HCT116 (cell line): ENCODE results near the gene TMEM51. TPM values are rescaled to one million over a fixed set of nuclear protein-coding genes. Genes with fewer than 3 reads are reported as not detected.

ENCODE experiments used
- ATAC-seq: fragments of 200-7000 bp; cut with Tn5 transposase; 2 replicates; pipeline ENCODE4 v1.9.1; 2020; ENCODE audit warnings: mild to moderate bottlenecking, moderate library complexity
- BruUV-seq: library from RNA; stranded (reverse); fragments of 400-500 nt; replicated peaks from 2 replicates; lab custom pipeline; 2021; lab: Mats Ljungman, UMichigan
- CTCF ChIA-PET: fragments of 300-600 bp; sonication (Branson Sonifier 250); formaldehyde crosslinking; loops from one replicate; lab custom pipeline; 2021; ENCODE audit warnings: antibody characterized with exemption; lab: Charles Lee
- POLR2A ChIA-PET: fragments of 300-600, 350-600 bp; sonication (Branson Sonifier 250); formaldehyde crosslinking; loops from one replicate; lab custom pipeline; 2021; ENCODE audit warnings: antibody characterized with exemption; lab: Charles Lee
- RAD21 ChIA-PET, 2 experiments: fragments of 300-600 bp; sonication (Branson Sonifier 250); formaldehyde crosslinking; loops; one replicate each; lab custom pipeline; 2023; ENCODE audit warnings: low total read pairs in 2 of 2; ENCODE audit not compliant: uncharacterized antibody in 2 of 2, unreplicated experiment in 2 of 2, low non-redundant PET in 1 of 2; lab: Charles Lee
- DNase-seq: peaks from one replicate; pipeline ENCODE4 v3.0.0-alpha.2; 2010; ENCODE audit warnings: low read depth, low spot score
- H2AFZ ChIP-seq: fragments of 200-600 bp; shearing (Covaris generic), sonication (generic); 2 replicates; pipeline ENCODE4 v1.6.1; 2017; ENCODE audit warnings: low read depth, mixed run types, mixed read lengths, antibody characterized with exemption, low read length; ENCODE audit not compliant: poor library complexity, severe bottlenecking
- H3K27ac ChIP-seq: 2 replicates; pipeline ENCODE4 v1.5.1; 2012; ENCODE audit warnings: low read depth, low read length
- H3K27me3 ChIP-seq: fragments of 200-600 bp; sonication (generic); 2 replicates; pipeline ENCODE4 v1.6.1; 2016; ENCODE audit warnings: mixed run types, low read length, mixed read lengths; ENCODE audit not compliant: insufficient read depth
- H3K36me3 ChIP-seq, 2 experiments: fragments of 200-500 bp in 1 of 2; fragments of 200-600 bp in 1 of 2; sonication (Bioruptor generic) in 1 of 2; sonication (generic) in 1 of 2; 2 replicates each; pipeline versions ENCODE4 v1.5.1 to v1.6.1; 2014 to 2016; ENCODE audit warnings: low read length in 2 of 2, inconsistent platforms in 1 of 2, mixed read lengths in 1 of 2, mixed run types in 1 of 2; ENCODE audit not compliant: insufficient read depth in 2 of 2, control insufficient read depth in 1 of 2
- H3K4me1 ChIP-seq, 2 experiments: fragments of 200-600 bp in 1 of 2; sonication (generic) in 1 of 2; 2 replicates each; pipeline versions ENCODE4 v1.5.1 to v1.6.1; 2012 to 2017; ENCODE audit warnings: low read length in 2 of 2, inconsistent platforms in 1 of 2, mild to moderate bottlenecking in 1 of 2, mixed read lengths in 1 of 2, mixed run types in 1 of 2, moderate library complexity in 1 of 2; ENCODE audit not compliant: insufficient read depth in 2 of 2, control insufficient read depth in 1 of 2
- H3K4me2 ChIP-seq: fragments of 200-600 bp; sonication (generic); 2 replicates; pipeline ENCODE4 v1.6.1; 2017; ENCODE audit warnings: mixed run types, low read length, mixed read lengths
- H3K4me3 ChIP-seq, 2 experiments: fragments of 200-600 bp in 1 of 2; sonication (generic) in 1 of 2; replicated peaks in 1 of 2; 2 replicates each; pipeline ENCODE4 v1.5.1; 2011 to 2016; ENCODE audit warnings: low read length in 2 of 2, control low read depth in 1 of 2, low read depth in 1 of 2, mild to moderate bottlenecking in 1 of 2, mixed read lengths in 1 of 2, mixed run types in 1 of 2
- H3K79me2 ChIP-seq: fragments of 200-600 bp; sonication (generic); 2 replicates; pipeline ENCODE4 v1.6.1; 2017; ENCODE audit warnings: mild to moderate bottlenecking, mixed run types, low read length, moderate library complexity, mixed read lengths; ENCODE audit not compliant: insufficient read depth
- H3K9ac ChIP-seq: fragments of 200-600 bp; sonication (generic); 2 replicates; pipeline ENCODE4 v1.6.1; 2016; ENCODE audit warnings: low read length, mixed read lengths
- H3K9me2 ChIP-seq: fragments of 200-600 bp; sonication (generic), shearing (Covaris generic); 2 replicates; pipeline ENCODE4 v1.6.1; 2017; ENCODE audit warnings: mixed run types, mild to moderate bottlenecking, moderate library complexity; ENCODE audit not compliant: insufficient read depth
- H3K9me3 ChIP-seq, 2 experiments: fragments of 200-500 bp in 1 of 2; fragments of 200-600 bp in 1 of 2; sonication (Bioruptor generic) in 1 of 2; sonication (generic) in 1 of 2; 2 replicates each; pipeline ENCODE4 v1.6.1; 2014 to 2017; ENCODE audit warnings: low read length in 2 of 2, mixed read lengths in 2 of 2, inconsistent platforms in 1 of 2, low read depth in 1 of 2, mild to moderate bottlenecking in 1 of 2, mixed run types in 1 of 2, moderate library complexity in 1 of 2; ENCODE audit not compliant: control insufficient read depth in 1 of 2, insufficient read depth in 1 of 2
- H4K20me1 ChIP-seq: fragments of 200-600 bp; sonication (generic), shearing (Covaris generic); 2 replicates; pipeline ENCODE4 v1.6.1; 2017; ENCODE audit warnings: mixed run types, mild to moderate bottlenecking, moderate library complexity; ENCODE audit not compliant: insufficient read depth
- CEBPB ChIP-seq: IDR thresholded peaks from 2 replicates; pipeline ENCODE4 v1.6.1; 2012; ENCODE audit warnings: low read depth
- ELF1 ChIP-seq: IDR thresholded peaks from 2 replicates; pipeline ENCODE4 v1.6.1; 2012; ENCODE audit warnings: low read depth, borderline replicate concordance
- EZH2 ChIP-seq: fragments of 200-600 bp; sonication (generic); IDR thresholded peaks from 2 replicates; pipeline ENCODE4 v1.6.1; 2017; ENCODE audit warnings: antibody characterized with exemption, mixed run types
- EZH2phosphoT487 ChIP-seq: fragments of 200-600 bp; IDR thresholded peaks from 2 replicates; pipeline ENCODE4 v1.6.1; 2018; ENCODE audit warnings: antibody characterized with exemption, borderline replicate concordance
- FOSL1 ChIP-seq: IDR thresholded peaks from 2 replicates; pipeline ENCODE4 v1.6.1; 2012; ENCODE audit warnings: low read depth
- JUND ChIP-seq: IDR thresholded peaks from 2 replicates; pipeline ENCODE4 v1.6.1; 2012
- POLR2A ChIP-seq: IDR thresholded peaks from 2 replicates; pipeline ENCODE4 v1.7.0; 2011; ENCODE audit warnings: borderline replicate concordance; ENCODE audit not compliant: insufficient read depth, insufficient read length; ENCODE audit errors: extremely low read depth
- RAD21 ChIP-seq: IDR thresholded peaks from 2 replicates; pipeline ENCODE4 v1.6.1; 2012; ENCODE audit warnings: low read depth, mild to moderate bottlenecking
- SIN3A ChIP-seq: IDR thresholded peaks from 2 replicates; pipeline ENCODE4 v1.6.1; 2012; ENCODE audit warnings: low read depth
- SRF ChIP-seq: IDR thresholded peaks from 2 replicates; pipeline ENCODE4 v1.6.1; 2012; ENCODE audit warnings: low read depth
- YY1 ChIP-seq: IDR thresholded peaks from 2 replicates; pipeline ENCODE4 v1.6.1; 2011; ENCODE audit warnings: low read length, low read depth, moderate library complexity, mild to moderate bottlenecking; ENCODE audit not compliant: insufficient replicate concordance; ENCODE audit errors: extremely low read depth
- intact Hi-C: fragments of 100-400 bp; cut with micrococcal nuclease; formaldehyde crosslinking; loops from 2 replicates; pipeline ENCODE4 v1.10.0; 2022
- total RNA-seq: library from RNA; stranded (reverse); gene quantifications from one replicate; pipeline ENCODE4 v1.2.1, GENCODE V29; 2021; ENCODE audit not compliant: unreplicated experiment
- TF ChIP-seq, protein P1 (sequence below): IDR thresholded peaks from 2 replicates; pipeline ENCODE4 v1.6.1; 2012; ENCODE audit warnings: low read depth
- TF ChIP-seq, protein P2 (sequence below), 3 experiments: fragments of 200-600 bp in 1 of 3; sonication (generic) in 1 of 3; IDR thresholded peaks in 2 of 3; conservative IDR thresholded peaks in 1 of 3; 2 replicates each; pipeline ENCODE4 v1.5.1; 2012 to 2017; ENCODE audit warnings: low read depth in 2 of 3, low read length in 2 of 3, antibody characterized with exemption in 1 of 3, borderline replicate concordance in 1 of 3, control low read depth in 1 of 3, mild to moderate bottlenecking in 1 of 3, mixed read lengths in 1 of 3, mixed run types in 1 of 3, moderate library complexity in 1 of 3; ENCODE audit not compliant: insufficient read depth in 1 of 3
- TF ChIP-seq, protein P3 (sequence below): IDR thresholded peaks from 2 replicates; pipeline ENCODE4 v1.6.1; 2012
- TF ChIP-seq, protein P4 (sequence below): IDR thresholded peaks from 2 replicates; pipeline ENCODE4 v1.6.1; 2012

TMEM51 gene
- total RNA-seq, 1 experiment from 2014 or later, result 16.6 TPM

DNA sequence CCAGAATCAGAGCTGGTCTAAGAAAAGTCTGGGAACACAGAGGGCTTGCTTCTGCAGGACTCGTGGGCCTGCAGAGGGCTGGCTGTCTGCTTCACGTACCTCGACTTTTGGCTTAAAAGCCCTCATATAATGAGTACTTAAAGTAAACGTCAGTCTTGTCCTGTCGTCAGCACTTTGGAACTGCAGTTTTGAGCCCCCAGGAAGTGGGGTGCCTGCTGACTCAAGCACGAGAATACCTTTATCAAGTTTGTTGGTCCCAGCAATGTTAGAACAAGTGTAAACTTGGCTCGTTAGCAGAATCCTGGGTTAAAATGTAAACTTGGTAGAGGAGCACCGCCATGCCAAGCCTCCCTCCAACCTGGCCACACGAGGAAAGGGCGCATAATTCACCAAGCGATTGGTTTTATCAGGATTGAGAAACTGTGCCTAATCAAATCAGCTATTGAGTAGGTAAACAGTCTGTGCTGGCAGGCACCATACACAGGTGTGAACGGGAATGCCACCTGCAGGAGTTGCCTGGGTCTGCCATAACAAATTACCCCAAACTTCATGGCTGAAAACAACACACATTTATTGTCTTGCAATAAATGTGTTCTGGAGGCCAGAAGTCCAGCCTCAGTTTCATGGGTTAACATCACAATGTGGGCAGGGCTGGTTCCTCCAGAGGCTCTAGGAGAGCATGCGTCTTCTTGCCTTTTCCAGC, 48.5 kb downstream of the TMEM51 start (continued):
- TF ChIP-seq, protein P1, sequence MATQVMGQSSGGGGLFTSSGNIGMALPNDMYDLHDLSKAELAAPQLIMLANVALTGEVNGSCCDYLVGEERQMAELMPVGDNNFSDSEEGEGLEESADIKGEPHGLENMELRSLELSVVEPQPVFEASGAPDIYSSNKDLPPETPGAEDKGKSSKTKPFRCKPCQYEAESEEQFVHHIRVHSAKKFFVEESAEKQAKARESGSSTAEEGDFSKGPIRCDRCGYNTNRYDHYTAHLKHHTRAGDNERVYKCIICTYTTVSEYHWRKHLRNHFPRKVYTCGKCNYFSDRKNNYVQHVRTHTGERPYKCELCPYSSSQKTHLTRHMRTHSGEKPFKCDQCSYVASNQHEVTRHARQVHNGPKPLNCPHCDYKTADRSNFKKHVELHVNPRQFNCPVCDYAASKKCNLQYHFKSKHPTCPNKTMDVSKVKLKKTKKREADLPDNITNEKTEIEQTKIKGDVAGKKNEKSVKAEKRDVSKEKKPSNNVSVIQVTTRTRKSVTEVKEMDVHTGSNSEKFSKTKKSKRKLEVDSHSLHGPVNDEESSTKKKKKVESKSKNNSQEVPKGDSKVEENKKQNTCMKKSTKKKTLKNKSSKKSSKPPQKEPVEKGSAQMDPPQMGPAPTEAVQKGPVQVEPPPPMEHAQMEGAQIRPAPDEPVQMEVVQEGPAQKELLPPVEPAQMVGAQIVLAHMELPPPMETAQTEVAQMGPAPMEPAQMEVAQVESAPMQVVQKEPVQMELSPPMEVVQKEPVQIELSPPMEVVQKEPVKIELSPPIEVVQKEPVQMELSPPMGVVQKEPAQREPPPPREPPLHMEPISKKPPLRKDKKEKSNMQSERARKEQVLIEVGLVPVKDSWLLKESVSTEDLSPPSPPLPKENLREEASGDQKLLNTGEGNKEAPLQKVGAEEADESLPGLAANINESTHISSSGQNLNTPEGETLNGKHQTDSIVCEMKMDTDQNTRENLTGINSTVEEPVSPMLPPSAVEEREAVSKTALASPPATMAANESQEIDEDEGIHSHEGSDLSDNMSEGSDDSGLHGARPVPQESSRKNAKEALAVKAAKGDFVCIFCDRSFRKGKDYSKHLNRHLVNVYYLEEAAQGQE, result no peak

DNA sequence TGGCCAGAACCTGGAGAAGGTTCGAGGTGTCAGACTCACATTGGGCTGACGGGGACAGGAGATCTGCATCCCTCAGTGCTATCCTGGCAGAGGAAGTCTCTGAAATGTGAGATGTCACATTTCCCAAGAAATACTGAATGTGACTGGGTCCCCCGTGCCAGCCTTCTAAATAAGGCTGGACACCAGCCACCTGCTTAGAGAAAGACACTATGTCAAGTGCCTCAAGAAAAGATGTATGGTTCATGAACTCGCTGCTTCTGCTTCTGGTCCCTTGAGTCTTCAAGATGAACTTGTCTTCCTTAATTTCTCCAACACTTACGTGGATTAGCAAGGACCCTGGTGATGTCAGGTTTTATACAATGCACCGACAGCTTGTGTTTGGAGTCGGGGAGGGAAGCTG, 51.4 kb downstream of the TMEM51 start:
- Histone ChIP-seq H3K4me1 (peaks cover 20 to 57% of the 10 kb centered on the region in 2 experiments), H3K27me3 (no peaks in the 10 kb centered on the region), H4K20me1 (no peaks in the 10 kb centered on the region), H2AFZ (no peak overlapping the region), H3K9me2 (no peaks in the 10 kb centered on the region), H3K9me3 (no peaks in the 10 kb centered on the region), H3K36me3 (no peaks in the 10 kb centered on the region), H3K4me3 (no peak overlapping the region), H3K27ac (no peak overlapping the region), H3K9ac (no peak overlapping the region), H3K4me2 (no peak overlapping the region), H3K79me2 (peaks cover 80% of the 10 kb centered on the region)
- ATAC-seq, result no peak
- no peak for DNase-seq
- intact Hi-C loops, result loop anchor here (5.0 kb wide), 2 partner anchors 53 to 78 kb away; partner anchors contain the start of gene TMEM51
- POLR2A ChIA-PET, result no interaction called here
- RAD21 ChIA-PET, result no interaction called here
- BruUV-seq, result no TSS peak
- CTCF ChIA-PET, result no interaction called here
- TF ChIP-seq FOSL1, result no peak
- no peak for TF ChIP-seq SRF
- TF ChIP-seq, protein P2, sequence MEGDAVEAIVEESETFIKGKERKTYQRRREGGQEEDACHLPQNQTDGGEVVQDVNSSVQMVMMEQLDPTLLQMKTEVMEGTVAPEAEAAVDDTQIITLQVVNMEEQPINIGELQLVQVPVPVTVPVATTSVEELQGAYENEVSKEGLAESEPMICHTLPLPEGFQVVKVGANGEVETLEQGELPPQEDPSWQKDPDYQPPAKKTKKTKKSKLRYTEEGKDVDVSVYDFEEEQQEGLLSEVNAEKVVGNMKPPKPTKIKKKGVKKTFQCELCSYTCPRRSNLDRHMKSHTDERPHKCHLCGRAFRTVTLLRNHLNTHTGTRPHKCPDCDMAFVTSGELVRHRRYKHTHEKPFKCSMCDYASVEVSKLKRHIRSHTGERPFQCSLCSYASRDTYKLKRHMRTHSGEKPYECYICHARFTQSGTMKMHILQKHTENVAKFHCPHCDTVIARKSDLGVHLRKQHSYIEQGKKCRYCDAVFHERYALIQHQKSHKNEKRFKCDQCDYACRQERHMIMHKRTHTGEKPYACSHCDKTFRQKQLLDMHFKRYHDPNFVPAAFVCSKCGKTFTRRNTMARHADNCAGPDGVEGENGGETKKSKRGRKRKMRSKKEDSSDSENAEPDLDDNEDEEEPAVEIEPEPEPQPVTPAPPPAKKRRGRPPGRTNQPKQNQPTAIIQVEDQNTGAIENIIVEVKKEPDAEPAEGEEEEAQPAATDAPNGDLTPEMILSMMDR (IDR thresholded peaks at IDR 0.05 in 2 of 3, conservative IDR thresholded peaks at IDR 0.05 in 1 of 3; ENCODE audit: borderline replicate concordance in 1 of 3, insufficient read depth in 1 of 3, low read depth in 2 of 3, low read length in 2 of 3), result no peak
- no peak for TF ChIP-seq YY1
- no peak for TF ChIP-seq RAD21
- TF ChIP-seq, protein P1, result no peak
- TF ChIP-seq CEBPB, result no peak
- TF ChIP-seq EZH2phosphoT487, result no peak
- no peak for TF ChIP-seq ELF1
- no peak for TF ChIP-seq SIN3A
- TF ChIP-seq, protein P3, sequence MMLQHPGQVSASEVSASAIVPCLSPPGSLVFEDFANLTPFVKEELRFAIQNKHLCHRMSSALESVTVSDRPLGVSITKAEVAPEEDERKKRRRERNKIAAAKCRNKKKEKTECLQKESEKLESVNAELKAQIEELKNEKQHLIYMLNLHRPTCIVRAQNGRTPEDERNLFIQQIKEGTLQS, result no peak
- TF ChIP-seq JUND, result no peak
- TF ChIP-seq, protein P4, sequence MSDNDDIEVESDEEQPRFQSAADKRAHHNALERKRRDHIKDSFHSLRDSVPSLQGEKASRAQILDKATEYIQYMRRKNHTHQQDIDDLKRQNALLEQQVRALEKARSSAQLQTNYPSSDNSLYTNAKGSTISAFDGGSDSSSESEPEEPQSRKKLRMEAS, result no peak
- no peak for TF ChIP-seq EZH2
- TF ChIP-seq POLR2A, result no peak
